ENCODE data around the gene DENND5A.

DENND5A gene

DNA sequence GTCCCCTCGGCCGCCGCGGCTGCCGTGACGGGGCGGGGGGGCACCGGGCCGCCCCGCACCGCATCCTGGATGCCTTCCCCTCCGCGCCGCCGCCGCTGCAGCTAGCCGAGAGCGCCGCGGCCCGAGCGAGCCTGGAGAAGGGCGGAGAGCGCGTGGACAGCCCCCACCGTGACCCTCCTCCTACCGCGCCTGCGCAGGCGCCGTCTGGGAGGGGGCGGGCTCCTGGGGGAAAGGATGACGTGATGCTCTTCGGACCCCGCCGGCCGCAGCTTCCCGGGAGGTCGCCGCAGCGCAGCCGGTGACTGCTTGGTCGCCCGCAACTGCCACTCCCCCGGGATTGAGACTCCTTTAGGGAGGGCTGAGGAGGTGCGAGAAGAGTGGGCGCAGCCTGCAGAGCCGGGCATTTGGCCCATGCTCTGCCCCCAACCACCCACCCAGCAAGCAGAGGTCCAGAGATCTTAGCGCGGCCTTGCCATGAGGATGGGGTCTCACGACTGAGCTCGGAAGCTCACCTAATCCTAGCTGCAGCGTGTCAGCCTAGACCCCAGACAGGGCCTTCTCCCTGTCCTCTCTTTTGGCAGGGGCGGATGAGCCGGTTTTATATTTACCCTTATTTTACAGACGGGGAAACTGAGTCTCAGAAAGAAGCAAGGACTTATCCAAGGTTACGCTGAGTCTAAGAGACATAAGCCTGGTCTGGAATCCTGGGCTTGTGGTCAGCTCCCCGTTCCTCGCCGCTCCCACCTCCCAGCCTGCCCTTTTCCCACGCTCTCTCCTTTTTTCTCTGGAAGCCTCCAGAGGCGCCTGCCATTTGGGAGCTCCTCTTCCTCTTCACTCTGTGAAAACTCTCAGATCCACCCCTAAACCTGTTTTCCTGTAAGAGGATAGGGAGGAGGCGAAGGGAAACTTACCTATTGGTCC is at the start of gene DENND5A:
Gene DENND5A (minus strand): TSS at position 140 of the 921 bp plus-strand sequence. CDS start 281 bp downstream, outside the sequence.
- peak; percentile 64 for DNase-seq

GRCh38 chr11:9314291-9315077 is 49.3 kb upstream of the DENND5A start, which contains the start of gene TMEM41B:
Gene TMEM41B (minus strand): TSS chr11:9314593. CDS start chr11:9314441, 152 bp downstream.
- peak; percentile 95 for DNase-seq

DNA sequence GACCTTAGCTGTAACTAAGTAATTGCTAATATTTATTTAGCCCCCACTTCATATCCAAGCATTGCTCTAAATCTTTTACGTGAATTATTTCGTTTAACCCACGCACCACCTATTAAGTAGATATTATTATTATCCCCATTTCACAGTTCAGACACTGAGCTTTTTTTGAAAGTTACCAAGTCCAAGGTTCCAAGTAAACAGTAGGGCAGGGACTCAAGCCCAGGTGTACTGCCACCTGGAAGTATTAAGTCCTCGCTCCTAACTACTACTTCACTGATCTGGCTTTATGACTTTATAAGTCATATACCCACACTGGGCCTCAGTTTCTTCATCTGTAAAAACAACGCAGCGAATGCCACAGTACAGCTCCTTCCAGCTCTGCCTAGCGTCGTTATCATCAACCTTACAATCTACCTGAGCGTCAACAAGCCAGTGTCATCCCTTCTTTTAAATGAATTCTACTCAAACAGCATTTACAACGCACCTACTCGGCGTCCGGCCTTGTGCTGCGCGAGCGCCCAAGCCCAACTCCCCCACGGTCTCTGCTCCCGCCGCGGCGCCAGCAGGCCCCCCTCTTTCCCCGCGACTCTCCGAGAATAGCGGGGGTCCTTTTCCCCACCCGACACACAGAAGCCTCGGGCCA is 48.6 kb upstream of the DENND5A start:
- peak; percentile 12 for DNase-seq

- no peak for DNase-seq
Measured at GRCh38 chr11:9310485-9311090, 45.4 kb upstream of the DENND5A start.

DNA sequence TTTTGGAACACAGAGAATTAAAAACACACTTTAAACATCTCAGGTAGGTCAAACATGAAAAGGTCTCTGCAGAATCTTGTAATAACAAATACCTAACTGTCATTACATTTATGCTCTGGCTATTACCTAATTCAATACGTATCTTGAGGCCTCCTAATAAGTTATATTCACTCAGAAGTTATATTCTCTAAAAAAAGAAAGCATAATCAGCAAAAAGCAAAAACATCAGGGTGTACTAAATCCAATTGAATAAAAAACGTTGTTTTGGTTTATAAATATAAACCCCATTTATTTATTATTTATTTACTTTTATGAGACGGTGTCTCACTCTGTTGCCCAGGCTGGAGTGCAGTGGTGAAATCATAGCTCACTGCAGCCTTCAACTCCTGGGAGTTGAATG is 39.0 kb upstream of the DENND5A start:
- DNase-seq: no peak

DNA sequence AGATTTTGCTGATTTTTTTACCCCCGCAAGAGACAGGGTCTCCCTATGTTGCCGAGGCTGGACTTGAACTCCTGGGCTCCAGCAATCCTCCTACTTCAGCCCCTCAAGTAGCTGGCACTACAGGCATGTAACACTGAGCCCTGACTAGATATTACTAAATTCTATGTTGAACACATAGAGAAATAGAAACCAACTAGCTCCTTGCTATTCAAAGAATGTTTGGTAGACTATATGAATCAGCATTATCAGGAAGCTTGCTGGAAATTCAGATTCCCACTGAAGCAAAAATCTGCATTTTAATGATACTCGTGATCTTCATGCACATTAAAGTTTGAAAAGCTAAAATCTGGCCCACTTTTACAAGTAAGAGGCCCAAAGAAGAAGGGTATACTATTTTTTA is 37.3 kb upstream of the DENND5A start:
- no peak for DNase-seq

GRCh38 chr11:9301720-9302119 is 36.6 kb upstream of the DENND5A start:
- DNase-seq: no peak

GRCh38 chr11:9293646-9294045 is 28.5 kb upstream of the DENND5A start:
- no peak for DNase-seq

- DNase-seq: no peak
Measured at GRCh38 chr11:9285850-9286587, 20.9 kb upstream of the DENND5A start.

GRCh38 chr11:9280655-9281301 is 15.6 kb upstream of the DENND5A start:
- DNase-seq: no peak

DNA sequence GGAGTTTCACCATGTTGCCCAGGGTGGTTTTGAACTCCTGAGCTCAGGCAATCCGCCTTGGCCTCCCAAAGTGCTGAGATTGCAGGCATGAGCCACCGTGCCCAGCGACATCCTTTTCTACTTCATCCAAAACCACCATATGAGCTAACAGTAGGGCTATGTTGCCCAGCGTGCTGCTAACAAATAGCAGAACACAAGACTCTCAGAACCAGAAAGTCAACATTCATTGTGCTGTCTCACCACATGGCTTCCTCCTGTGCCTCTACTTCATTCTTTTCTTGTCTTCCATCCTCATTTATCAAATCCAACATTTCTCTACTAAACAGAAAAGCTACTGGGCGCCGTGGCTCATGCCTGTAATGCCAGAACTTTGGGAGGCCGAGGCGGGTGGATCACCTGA is 12.0 kb upstream of the DENND5A start:
- no peak for DNase-seq

DNA sequence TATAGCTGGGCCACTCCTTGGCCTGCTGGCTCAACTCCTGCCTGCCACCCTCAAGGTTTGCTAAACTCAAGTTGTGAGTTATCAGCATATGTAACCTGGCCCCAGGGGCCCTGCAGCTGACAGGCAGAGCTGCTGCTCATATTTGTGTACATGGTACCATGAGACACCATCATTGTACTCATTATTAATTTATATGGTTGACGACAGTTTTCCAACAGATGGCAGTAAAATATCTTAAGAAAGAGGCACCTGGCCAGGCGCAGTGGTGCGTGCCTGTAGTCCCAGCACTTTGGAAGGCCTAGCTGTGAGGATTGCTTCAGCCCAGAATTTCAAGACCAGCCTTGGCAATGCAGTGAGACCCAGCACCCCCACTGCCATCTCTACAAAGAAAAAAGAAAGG is 11.4 kb upstream of the DENND5A start:
- no peak for DNase-seq

GRCh38 chr11:9274499-9275258 is 9.5 kb upstream of the DENND5A start:
- DNase-seq: no peak

- no peak for DNase-seq
Measured at GRCh38 chr11:9273376-9274336, 8.5 kb upstream of the DENND5A start.

DNA sequence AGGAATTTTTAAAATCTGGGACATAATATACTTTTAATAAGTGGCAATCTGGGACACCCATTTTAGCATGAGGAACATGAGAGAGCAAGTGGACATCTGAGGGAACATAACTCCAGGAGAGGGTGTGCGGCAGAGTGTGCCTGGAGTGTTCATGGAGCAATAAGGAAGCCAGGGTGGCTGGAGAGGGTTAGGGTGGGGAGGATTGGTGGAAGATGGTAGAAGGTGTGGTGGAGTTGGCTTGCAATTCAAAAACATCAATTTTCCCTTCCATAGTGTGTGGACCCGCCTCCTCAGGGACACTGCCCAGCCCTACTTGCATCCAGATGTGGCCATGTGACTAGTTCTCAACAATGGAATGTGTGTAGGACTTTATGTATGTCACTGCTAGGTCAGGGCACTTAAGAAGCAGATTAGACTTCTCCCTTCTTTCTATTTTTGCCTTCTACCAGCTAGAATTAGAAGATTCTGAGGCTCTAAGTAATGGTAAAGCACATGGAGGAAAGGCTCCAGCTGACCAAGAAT is 4.4 kb upstream of the DENND5A start:
- DNase-seq: no peak

GRCh38 chr11:9267680-9268079 is 2.5 kb upstream of the DENND5A start:
- DNase-seq: no peak

- no peak for DNase-seq
Measured at GRCh38 chr11:9266926-9267325, 1.8 kb upstream of the DENND5A start.

DNA sequence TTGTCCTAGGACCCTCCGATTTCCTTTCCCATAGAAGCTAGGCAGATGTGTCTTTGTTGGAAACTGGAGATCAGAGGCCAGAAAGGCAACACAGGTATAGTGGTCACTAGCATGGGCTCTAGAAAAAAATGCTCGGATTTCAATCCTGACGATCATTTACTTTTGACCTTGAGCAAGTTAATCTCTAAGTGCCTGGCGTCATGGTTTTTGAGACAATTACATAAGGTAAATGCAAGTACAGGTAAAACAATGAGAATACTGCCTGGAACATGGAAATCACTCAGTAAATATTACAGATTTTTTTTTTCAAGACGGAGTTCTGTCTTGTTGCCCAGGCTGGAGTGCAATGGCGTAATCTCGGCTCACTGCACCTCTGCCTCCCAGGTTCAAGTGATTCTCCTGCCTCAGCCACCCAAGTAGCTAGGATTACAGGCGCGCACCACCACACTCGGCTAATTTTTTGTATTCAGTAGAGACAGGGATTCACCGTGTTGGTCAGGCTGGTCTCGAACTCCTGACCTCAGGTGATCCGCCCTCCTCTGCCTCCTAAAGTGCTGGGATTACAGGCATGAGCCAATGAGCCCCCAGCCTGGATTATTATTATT is 1.1 kb upstream of the DENND5A start:
- no peak for DNase-seq

Data from NCI-H748 treated with DMSO at 0.1 percent for 48 hours (cell line).